Measurements from ENCODE around the gene CAPN5.
A peak's percentile ranks its signal among the peaks of the same experiment; 100 is the strongest.
"Not testable (repeated sequence)": the region's sequence is repeated elsewhere in the genome, so short reads cannot be mapped to it uniquely, and the experiment has no call there.

CAPN5 gene

DNA sequence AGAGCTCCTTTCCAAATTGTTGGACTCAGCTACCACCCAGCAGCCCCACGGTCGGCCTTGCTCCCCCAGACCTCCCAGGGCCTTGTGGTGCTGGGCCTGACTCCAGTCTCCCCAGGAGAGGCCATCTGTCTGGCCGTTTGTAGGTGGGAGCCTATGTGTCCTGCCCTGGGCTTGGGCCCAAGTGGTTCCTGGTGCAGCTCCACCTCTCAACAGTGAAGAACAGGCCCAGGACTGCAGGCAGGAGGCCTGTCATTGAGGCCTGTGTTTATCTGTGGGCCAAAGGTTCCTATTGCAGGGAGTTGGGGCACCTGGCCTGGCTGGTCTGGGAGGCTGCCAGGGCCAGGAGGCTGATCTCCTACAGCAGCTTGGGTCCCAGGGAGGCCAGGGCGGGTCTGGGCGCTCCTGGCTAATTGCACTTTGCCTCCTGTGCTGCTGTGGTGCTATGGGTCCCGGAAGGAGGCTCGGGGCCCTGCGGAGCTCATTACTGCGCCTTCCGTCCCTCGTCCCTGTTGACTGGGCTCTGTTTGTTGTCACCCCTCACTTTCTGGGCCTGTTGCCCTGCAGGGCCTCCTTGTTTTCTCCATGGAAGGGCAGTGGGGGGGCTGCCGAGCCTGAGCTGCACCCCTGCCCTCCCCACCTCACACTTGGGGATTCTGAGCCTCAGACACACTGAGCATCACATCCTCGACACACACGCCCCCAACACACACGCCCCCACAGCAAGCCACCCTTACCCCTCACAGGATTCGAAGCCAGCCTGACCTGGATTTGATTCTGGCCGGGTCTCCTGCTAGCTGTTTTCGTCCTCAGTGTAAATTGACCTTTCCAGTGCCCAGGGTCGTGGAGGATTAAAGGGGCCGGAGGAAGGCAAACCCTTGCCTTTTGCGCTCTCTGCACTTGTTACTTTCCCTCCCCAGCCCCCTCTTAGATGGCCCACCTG lies 29.1 kb downstream of the CAPN5 start:
- FAIRE-seq = no peak
- DNase-seq (ENCODE audit: low spot score) = no peak

DNA sequence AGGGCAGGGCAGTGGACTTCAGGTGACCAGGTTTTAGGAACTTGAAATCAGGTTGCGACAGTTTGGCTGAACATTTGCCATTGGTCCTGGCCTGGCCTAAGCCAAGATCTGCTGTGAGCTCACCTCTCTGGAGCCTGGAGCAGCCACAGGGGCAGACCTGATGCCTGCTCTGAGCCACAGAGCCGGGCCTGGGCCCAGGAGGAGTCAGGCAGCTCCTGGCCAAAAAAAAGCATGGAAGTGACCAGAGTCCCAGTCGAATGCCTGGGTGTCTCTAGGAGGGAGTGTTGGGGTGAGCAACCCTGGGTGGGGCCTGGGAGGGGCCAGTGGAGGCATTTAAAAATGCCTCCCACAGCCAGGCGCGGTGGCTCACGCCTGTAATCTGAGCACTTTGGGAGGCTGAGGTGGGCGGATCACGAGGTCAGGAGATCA lies 29.8 kb downstream of the CAPN5 start:
- DNase-seq (ENCODE audit: low spot score) = no peak
- no peak for FAIRE-seq

DNA sequence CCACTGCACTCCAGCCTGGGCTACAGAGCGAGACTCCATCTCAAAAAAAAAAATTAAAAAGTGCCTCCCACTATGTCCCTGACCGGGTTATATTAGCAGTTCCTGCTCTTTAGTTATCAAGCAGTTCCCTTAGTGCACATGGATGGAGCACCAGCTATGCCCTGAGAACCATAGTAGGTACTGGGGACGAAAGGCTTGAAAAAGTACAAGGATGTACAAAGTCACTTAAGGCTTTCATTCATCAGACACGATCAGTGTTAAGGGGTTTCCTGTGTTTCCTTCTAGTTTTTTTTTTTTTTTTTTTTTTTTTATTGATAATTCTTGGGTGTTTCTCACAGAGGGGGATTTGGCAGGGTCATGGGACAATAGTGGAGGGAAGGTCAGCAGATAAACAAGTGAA lies 30.4 kb downstream of the CAPN5 start:
- DNase-seq (ENCODE audit: low spot score); FAIRE-seq: not testable (repeated sequence)

DNA sequence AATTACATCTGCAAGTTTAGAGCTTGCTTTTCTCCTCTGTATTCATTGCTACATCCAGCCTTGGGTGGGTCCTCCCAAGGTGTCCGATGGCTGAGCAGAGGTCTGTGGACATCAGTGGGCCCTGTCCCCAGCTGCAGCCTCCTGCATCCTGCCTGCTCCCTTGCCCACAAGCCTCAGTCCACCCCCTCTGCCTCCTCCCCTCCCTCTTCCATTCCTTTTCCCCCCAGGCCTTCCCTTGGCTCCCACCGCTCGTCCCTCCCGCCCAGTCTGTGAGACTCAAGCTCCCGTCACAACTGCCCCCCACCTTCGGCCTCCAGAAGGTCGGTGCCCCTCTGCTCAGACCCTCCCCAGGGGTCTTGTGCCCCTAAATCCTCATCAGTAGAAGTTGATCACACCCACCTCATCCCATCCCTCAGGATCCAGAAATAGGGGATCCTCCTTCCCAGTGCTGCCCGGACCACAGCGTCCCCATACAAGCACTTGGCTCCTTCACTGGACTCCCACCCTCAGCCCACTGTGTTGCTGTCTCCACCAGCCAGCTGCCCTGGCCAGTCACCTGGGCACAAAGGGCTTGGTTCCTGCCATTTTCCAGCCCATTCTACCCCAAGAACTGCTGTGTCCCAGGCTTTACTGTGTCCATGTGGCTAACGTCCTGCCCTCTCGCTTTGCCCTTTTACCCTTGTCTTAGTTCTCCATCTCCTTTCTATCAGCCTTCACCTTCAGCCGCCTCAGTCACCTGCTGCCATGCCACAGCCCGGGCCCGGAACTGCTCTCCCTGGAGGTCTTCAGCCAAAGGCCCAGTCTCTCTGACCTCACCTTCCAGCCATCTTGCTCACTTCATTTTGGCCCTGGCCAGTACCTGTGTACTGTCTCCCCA lies 33.6 kb downstream of the CAPN5 start:
- FAIRE-seq (no peak), DNase-seq (ENCODE audit: low spot score) (no peak)

DNA sequence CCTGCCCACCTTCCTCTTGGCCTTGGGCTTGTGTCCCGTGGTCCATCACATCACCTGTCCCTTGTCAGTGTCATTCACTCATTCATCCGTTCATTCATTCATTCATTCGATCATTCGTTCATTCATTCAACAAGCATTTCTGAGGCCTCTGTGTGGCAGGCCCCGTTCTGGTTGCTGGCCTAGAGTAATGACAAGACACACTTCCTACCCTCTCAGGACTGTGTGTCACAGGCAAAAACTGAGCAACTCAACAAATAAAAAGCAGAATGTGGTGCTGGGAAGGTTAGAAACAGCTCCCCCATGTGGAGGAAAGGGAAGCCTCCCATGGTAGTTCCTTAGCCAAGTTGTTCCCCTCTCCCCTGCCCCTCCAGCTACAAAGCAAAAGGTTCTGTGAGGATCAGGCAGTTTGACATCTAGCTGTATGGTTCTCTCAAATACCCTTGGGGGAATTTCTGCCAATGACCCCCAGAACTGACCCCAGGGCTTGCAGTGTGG lies 34.3 kb downstream of the CAPN5 start:
- FAIRE-seq (peak; percentile 17), DNase-seq (ENCODE audit: low spot score) (peak; percentile 48)

DNA sequence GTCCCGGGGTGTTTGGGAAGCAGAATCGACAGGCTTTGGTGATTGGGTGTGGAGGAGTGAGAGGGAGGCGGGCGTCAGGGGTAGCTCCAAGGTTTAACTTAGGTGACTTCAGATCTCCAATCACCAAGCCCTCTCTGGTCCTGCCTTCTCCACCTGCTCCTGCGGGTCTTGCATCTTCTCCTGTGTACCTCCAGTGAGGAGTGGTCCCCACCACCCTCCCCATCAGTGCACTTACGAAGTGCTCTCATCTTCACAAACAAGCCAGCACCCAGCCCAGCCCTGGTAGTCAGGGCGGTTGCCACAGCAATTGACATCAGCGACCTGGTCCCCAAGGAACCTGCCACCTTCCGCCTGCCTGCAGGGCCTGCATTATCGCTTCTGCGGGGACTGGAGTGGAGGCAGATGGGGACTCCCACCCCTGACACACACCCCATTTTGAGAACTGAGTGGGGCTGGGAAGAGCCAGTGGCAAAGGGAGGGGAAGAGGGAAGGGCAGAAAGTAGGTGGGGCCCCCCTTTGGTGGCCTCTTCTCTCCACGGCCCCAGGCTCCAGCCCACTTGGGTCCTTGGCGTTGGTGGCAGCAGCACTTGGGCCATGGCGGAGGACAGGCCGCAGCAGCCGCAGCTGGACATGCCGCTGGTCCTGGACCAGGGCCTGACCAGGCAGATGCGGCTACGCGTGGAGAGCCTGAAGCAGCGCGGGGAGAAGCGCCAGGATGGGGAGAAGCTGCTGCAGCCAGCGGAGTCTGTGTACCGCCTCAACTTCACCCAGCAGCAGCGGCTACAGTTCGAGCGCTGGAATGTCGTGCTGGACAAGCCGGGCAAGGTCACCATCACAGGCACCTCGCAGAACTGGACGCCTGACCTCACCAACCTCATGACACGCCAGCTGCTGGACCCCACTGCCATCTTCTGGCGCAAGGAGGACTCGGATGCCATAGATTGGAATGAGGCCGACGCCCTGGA lies 35.8 kb downstream of the CAPN5 start, which contains the start of gene OMP:
TSS of gene OMP (plus strand) at position 595 of the 965 bp plus-strand sequence. CDS start at position 595, 0 bp downstream.
- no peak for FAIRE-seq
- no peak for DNase-seq (ENCODE audit: low spot score)

DNA sequence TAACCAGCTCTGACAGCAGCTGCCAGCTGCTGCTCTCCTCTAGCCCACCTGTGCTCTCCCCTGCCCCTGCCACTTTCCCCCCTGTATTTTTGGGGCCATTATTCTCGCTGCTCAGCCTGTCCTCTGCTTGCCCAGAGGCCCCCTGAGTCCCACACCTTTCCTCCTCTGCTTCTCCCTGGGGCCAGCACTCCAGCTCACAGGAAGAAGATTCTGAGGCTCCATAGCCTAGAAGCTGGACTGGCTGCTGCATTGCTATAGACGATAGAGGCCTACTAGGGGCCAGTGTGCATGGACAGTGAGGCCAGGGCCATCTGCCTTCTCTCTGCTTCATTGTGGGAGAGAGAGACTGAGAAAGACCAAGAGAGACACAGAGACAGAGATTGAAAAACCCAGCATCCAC lies 36.5 kb downstream of the CAPN5 start:
- DNase-seq (ENCODE audit: low spot score) (no peak), FAIRE-seq (no peak)

DNA sequence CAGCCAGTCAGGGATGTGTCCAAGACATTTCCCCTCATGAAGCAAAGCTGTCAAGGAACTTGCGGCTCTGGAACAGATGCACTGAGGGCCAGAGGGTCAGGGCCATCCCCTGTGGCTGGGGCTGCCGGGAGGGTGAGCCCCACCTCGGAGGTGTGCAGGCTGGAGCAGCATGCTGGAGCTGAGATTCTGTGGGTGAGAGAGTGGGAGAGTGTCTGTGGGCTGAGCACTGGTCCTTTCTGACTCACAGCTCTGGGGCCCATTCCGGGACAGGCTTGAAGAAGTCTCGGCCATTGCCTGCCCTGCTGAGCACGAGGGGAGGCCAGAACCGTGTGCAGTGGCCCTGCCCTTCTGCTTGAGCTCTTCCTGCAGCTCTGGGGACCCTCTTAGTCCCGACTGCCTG lies 38.0 kb downstream of the CAPN5 start:
- FAIRE-seq (peak; percentile 86), DNase-seq (ENCODE audit: low spot score) (no peak)

DNA sequence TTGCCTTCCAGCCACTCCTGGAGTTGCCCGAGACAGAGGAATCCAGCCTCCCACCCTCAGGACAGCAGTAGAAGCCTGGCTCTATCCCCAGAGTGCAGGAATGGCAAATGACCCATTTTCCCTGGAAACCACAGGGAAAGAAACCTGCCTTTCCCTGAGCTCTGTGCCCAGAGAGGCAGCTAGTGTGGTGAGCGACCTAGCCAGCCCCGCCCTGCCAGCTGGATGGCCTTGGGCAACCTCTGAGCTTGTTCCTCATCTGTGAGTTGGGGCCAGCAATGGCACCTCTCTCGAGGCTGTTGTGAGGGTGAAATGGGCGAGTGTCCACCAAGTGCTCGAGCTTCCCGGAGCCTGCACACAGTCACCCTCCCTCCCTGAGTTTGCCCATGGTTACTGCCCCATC lies 39.5 kb downstream of the CAPN5 start:
- FAIRE-seq (no peak), DNase-seq (ENCODE audit: low spot score) (no peak)

DNA sequence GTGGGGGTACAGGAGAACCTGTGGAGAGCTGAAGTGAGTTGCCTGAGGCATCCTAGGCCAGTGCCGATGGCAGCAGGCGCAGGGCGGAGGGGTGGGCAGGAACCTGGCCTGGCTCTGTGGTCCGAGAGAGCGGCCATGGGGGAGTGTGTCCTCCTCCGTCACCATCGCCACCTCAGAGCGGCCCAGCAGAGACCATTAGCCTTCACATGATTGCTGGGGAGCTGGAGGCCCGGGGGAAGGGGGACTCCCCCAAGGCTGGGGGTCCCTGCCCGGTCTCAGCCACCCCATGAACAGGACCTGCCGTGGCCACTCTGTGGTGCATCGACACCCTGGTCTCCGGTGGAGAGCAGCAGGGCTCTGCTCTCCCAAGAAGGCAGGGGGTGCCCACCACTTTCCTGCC lies 40.0 kb downstream of the CAPN5 start:
- DNase-seq (ENCODE audit: low spot score) = no peak
- no peak for FAIRE-seq

DNA sequence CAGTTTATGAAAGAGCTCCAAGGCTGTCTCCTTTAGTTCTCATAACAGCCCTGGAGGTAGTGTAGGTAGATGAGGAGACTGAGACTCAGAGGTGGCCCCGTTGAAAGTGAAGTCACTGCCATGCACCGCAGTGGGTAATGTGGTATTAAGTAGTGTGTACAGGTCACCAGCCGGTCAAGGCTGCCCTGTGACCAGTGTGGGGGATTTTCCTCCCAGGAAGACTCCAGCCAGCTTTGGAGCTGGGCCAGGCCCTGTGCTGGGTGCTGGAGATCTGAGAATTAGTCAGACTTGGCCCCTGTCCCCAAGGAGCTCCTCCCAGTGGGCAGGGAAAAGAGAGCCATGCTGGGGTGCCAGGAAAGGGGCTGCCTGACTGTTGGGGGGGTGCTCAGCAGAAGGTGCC lies 41.2 kb downstream of the CAPN5 start:
- FAIRE-seq = no peak

DNA sequence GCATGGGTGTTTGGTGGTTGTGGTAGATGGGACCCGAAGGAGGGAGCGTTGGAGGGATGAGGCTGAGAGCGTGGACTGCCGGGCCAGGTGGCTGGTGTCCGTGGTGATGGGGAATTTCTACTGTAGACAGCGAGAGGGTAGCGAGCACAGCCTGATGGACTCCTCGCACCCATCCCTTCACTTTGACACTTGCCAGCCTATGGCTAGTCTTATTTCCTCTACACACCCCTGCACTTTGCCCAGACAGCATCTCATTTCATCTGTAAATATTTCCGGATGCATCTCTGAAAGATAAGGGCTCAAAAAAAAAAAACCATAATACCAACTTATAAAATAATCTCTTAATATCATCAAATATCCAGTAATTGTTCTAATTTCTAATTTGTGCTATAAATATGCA lies 41.7 kb downstream of the CAPN5 start:
- no peak for FAIRE-seq
- no peak for DNase-seq (ENCODE audit: low spot score)

More for the DNA sequence above, 41.2 kb downstream of the CAPN5 start:
- peak; percentile 79 for DNase-seq (ENCODE audit: low spot score)

DNA sequence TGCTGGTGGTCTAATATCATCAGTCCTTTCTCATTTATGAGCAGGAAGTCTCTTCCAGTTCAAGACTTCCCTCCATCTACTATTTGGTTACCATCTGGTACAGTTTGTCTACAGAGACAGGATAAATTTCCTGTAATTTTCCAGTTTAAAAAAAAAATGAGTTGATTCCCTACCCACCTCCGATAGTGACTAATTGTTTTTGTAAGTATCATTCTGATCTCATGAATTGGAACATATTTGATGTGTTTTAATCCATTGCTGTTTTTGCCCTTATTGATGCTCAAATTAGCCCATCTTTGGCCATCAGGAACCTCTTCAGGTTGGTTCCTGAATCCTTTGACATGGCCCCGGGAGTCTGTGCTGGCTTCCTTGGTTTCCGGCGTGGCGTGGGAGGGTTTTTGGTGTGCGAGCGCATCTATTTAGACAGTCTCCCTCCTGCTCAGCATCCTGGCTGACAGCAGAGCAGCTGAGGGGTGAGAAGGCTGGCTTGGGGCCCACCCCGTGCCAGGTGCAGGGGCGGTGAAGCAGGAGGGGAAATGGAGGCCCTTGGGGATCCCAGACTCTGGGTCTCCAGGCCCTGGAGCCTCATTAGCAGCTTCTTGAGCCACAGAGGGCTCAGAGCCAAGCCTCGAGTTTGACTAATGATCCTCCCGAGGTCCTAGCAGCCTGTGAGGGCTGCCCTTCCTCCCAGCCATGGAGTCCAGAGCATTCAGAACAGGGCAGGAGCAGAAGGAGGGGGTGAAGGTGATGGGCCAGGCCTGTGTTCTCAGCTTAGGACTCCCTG lies 42.7 kb downstream of the CAPN5 start:
- FAIRE-seq (peak; percentile 46), DNase-seq (ENCODE audit: low spot score) (no peak)

DNA sequence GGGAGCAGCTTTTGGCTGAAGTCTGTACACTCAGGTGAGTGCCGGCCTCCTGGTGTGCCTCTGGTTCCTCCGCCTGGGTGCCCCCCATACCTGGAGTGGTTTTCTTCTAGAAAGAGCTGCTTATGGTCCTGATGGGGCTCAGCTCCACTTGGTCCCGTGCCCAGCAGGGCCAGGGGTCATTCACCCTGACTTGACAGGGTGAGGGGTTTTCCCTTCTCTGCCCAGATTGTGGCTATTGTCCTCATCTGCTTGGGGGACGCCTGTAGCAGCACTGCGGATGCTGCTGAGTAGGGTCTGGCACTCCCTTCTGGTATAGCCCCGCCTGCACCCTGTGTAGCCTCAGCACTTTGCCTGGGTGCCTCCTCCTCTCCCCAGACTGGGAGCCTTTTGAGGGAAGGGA lies 44.1 kb downstream of the CAPN5 start:
- DNase-seq (ENCODE audit: low spot score) = no peak
- FAIRE-seq = no peak

DNA sequence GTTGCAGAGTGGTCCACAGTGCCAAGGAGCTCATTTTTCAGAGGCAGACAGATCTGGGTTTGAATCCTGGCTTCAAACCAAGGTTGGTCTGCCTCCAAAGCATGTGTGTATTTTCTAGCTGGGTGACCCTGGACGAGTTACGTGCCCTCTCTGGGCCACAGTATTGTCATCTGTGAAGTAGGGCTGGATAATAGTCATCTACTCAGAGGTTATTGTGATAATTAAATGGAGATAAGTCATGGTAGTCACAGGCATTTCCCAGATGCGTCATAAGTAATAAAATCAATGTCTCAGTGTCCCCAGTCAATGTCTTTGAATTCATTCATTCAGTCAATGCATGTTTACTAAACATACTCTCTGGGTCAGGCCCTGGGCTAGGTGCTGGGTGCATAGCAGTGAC lies 44.5 kb downstream of the CAPN5 start:
- no peak for FAIRE-seq
- DNase-seq (ENCODE audit: low spot score) = no peak

DNA sequence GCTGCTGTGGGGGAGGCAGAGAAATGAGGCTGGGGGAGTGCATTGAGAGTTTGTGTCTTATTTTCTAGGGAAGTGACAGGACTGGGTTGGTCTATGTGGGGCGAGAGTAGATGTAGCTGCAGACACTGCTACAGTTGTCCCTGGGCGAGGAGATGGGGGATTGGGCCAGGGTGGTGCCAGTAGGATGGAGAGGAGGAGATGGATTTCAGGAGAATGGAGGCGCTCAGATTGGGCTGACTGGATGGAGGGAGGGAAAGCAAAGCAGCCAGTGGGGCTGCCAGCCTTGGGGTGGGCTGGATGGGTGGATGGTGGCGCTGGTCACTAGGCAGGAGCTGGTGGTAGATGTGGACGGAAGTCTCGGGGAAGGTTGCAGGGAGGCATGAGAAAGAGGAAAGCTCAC lies 45.2 kb downstream of the CAPN5 start:
- DNase-seq (ENCODE audit: low spot score) (no peak), FAIRE-seq (no peak)

DNA sequence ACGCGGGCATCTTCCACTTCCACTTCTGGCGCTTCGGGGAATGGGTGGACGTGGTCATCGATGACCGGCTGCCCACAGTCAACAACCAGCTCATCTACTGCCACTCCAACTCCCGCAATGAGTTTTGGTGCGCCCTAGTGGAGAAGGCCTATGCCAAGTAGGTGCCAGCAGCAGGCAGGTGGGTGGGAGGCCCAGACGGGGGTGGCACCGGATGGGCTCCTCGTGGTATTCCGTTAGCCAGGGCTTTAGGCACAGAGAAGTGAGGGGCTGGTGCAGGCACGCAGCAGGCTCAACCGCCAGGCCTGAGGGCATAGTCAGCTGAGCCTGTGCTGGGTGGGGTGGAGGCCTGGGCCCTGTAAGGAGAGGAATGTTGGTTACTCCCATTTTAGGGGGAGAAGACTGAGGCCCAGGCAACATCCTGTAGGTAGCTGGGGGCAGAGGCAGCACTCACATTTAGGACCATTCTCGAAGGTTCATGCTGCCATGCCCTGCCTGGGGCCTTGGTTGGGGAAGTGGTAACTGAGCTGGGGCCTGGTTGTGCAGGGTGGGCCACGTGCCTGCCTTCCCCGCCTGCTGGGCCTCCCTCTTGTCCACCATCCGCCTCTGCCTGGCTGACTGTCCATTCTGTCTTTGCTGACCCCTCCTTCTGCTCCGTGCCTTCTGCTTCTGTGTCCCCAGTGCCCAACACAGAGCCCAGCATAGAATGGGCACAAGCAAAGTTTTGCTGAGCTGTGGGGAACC lies 46.0 kb downstream of the CAPN5 start:
- DNase-seq (ENCODE audit: low spot score) (no peak), FAIRE-seq (peak; percentile 46)

DNA sequence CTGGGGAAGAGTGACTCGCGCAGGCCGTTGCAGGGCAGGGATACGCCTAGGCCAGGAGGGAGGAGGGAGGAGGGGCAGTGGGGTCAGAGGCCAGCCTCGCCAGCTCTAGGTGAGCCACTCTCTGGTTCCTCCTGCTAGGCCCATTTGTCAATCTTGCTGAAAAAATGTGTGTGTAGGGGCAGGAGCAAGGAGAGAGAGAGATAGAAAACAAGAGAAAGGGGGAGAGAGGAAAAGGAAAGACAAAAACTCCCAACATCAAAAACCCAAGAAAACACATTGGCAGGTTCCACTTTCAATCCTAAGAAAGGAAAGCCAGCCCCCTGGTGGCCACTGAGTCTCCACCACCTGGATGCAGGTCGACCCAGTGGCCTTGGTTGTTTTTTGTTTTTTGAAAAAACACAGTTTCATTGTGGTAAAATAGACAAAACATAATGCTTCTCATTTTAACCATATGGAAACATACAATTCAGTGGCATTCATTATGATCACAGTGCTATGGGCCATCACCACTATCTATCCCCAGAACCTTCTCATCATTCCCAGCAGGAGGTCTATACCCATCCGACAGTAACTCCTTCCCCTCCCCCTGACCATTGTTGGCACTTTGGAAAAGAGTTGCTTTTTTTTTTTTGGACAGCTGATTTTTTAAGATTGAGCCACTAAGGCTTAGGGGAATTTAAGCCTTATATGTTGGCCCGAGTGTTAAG lies 46.8 kb downstream of the CAPN5 start:
- peak; percentile 63 for DNase-seq (ENCODE audit: low spot score)
- no peak for FAIRE-seq

DNA sequence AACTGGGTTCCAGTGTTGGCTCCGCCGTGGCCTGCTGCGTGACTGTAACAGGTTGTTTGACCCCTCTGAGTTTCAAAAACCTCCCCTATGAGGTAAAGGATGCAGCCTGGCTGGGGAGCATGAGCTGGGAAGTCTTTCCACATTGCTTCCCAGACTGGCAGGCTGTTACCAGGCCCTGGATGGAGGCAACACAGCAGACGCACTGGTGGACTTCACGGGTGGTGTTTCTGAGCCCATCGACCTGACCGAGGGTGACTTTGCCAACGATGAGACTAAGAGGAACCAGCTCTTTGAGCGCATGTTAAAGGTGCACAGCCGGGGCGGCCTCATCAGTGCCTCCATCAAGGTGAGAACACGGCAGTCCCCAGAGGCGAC lies 47.3 kb downstream of the CAPN5 start:
- DNase-seq (ENCODE audit: low spot score) (no peak), FAIRE-seq (no peak)

Measured in urothelium cell line (cell line).